ENCODE data around the gene CEP85L. TPM values are rescaled to one million over a fixed set of nuclear protein-coding genes. Genes with fewer than 3 reads are reported as not detected.

The CEP85L gene
- total RNA-seq, 1 donor from 2014 or later, result 10.5 TPM

DNA sequence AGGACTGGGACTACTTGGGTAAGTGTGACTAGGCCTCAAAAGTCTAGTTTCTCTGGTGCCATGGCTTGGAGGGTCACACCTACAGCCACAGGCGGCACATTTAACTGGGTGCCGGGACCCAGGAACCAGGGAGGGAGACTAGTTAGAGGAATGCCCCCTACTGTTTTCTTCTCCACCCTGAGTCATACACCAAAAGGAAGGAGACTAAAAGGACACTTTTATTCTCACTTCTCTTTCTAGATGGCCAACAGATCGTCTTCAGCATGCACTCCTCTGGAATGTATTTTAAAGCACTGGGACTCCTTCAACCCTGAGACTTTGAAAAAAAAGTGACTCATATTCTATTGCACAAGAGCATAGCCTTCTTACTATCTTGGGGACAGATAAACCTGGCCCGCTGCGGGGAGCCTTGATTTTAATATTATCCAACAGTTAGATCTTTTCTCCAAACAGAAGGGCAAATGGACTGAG, 69.9 kb downstream of the CEP85L start:
- H3K9me3 ChIP-seq, result peaks cover 9% of the 10 kb centered on the region
- no peak for DNase-seq
- H3K4me3 ChIP-seq, result no peak overlapping the region
- no peak overlapping the region for H3K27ac ChIP-seq
- no peaks in the 10 kb centered on the region for H3K27me3 ChIP-seq
- no peaks in the 10 kb centered on the region for H3K36me3 ChIP-seq
- intact Hi-C loops (cut with DNase I), result no loop called here
- peak; percentile 47 for ATAC-seq
- no peaks in the 10 kb centered on the region for H3K4me1 ChIP-seq
- TF ChIP-seq, protein P1, sequence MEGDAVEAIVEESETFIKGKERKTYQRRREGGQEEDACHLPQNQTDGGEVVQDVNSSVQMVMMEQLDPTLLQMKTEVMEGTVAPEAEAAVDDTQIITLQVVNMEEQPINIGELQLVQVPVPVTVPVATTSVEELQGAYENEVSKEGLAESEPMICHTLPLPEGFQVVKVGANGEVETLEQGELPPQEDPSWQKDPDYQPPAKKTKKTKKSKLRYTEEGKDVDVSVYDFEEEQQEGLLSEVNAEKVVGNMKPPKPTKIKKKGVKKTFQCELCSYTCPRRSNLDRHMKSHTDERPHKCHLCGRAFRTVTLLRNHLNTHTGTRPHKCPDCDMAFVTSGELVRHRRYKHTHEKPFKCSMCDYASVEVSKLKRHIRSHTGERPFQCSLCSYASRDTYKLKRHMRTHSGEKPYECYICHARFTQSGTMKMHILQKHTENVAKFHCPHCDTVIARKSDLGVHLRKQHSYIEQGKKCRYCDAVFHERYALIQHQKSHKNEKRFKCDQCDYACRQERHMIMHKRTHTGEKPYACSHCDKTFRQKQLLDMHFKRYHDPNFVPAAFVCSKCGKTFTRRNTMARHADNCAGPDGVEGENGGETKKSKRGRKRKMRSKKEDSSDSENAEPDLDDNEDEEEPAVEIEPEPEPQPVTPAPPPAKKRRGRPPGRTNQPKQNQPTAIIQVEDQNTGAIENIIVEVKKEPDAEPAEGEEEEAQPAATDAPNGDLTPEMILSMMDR (IDR thresholded peaks at IDR 0.05), result no peak

DNA sequence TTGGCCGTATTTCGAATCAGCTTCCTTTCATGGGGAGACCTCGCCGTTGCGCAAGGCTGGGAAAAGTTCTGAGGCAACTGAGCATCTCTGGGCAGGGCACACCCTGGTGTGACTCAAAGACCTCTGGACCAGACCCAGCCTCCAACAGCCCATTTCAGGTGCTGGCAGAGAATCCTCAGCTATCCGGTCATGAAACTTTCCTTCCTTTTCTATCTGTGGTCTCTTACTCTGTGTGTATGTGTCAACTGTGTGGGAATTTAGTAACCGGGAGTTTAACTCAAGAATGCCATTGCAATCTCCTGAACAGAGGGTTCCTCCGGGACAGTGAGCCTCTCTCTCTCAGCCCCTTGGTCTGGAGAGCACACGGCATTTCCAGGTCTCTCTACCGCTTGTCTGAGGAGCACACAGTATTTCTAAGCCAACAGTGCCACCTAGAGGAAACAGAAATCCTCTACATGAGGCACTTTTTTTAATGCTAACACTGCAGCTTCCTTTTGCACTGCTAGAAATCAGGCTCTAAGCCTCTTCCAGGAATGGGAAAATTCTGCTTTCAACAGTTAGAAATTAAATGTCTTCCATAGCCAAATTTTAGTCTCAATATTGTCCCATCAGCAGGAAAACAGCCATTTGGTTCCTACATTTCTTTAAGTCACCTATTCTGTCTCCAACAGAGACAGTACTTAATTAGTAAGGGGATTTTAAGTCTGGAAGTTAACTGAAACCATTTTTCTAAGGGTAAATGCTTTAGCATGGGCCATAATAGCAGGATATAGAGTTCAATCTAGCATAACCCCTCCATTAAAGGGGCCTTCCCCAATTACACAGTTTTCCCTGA, 70.6 kb downstream of the CEP85L start:
- no peaks in the 10 kb centered on the region for H3K4me1 ChIP-seq
- H3K9me3 ChIP-seq, result peaks cover 9% of the 10 kb centered on the region
- no peak overlapping the region for H3K4me3 ChIP-seq
- no peaks in the 10 kb centered on the region for H3K36me3 ChIP-seq
- DNase-seq, result no peak
- intact Hi-C loops (cut with DNase I), result no loop called here
- TF ChIP-seq, protein P1 (IDR thresholded peaks at IDR 0.05), result peak; percentile 73
- H3K27me3 ChIP-seq, result no peaks in the 10 kb centered on the region
- peak; percentile 93 for ATAC-seq
- H3K27ac ChIP-seq, result no peak overlapping the region

DNA sequence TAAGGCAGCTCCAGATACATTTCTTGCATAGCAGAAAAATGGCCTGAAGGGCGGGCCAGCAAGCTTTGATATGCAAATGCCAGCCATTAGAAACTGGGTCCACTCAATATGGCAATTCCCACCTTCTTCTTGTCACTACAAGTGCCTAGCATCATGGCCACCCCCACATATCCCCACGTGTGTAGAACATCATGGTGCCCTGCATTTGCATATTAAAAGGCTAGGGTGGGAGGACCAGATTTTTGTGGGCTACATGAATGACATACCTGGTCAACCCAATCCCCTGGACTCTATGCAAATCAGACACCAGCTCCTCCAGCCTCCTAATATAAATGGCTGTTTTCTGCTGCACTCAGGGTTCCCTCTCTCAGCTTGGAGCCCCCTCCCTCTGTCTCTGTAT, 71.6 kb downstream of the CEP85L start:
- intact Hi-C loops (cut with DNase I), result no loop called here
- Histone ChIP-seq H3K9me3 (peaks cover 15% of the 10 kb centered on the region), H3K4me3 (no peak overlapping the region), H3K36me3 (no peaks in the 10 kb centered on the region), H3K27ac (no peak overlapping the region), H3K4me1 (no peaks in the 10 kb centered on the region), H3K27me3 (no peaks in the 10 kb centered on the region)
- ATAC-seq, result no peak
- no peak for DNase-seq
- TF ChIP-seq, protein P1 (IDR thresholded peaks at IDR 0.05), result no peak

DNA sequence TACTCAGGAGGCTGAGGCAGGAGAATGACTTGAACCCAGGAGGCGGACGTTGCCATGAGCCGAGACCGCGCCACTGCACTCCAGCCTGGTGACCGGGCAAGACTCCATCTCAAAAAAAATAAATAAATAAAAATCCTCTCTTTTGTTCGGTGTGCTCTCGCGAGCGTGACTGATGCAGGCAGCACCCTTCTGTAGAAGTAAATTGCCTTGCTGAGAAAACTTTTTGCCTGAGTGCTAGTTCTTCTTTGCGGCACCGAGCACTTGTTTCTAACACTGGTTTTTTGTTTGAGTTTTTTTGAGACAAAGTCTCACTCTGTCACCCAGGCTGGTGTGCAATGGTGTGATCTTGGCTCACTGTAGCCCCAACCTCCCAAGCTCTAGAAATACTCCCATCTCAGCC, 72.8 kb downstream of the CEP85L start:
- H3K27me3 ChIP-seq, result no peaks in the 10 kb centered on the region
- DNase-seq, result no peak
- no peak overlapping the region for H3K27ac ChIP-seq
- H3K4me1 ChIP-seq, result no peaks in the 10 kb centered on the region
- intact Hi-C loops (cut with DNase I), result no loop called here
- TF ChIP-seq, protein P1 (IDR thresholded peaks at IDR 0.05), result no peak
- H3K4me3 ChIP-seq, result no peak overlapping the region
- H3K36me3 ChIP-seq, result no peaks in the 10 kb centered on the region
- peaks cover 25% of the 10 kb centered on the region for H3K9me3 ChIP-seq
- ATAC-seq, result no peak

DNA sequence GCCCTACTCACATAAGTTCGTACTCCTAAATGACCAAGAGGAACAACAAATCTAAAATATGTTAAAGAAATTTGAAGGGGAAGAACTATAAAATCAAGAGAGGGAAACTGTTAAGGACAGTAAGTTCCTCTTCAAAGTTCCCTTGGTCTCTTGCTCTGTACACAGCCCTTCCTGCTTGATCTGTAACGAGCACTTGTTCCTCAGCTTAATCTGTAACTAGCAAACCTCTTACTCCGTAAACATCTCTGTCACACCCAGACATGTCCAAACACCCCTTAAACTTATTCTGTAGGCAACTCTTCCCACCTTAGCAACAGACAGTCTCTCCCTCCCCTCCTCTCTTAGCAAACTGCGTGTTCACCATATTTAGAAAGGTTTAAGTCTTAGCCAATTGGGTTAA, 73.4 kb downstream of the CEP85L start:
- peaks cover 25% of the 10 kb centered on the region for H3K9me3 ChIP-seq

More for the DNA sequence above, 73.4 kb downstream of the CEP85L start:
- TF ChIP-seq, protein P1 (IDR thresholded peaks at IDR 0.05), result no peak
- Histone ChIP-seq H3K4me1 (no peaks in the 10 kb centered on the region), H3K27ac (no peak overlapping the region), H3K27me3 (no peaks in the 10 kb centered on the region), H3K4me3 (no peak overlapping the region), H3K36me3 (no peaks in the 10 kb centered on the region)
- DNase-seq, result no peak
- ATAC-seq, result no peak
- intact Hi-C loops (cut with DNase I), result no loop called here

Data from upper lobe of right lung (tissue), 1 donor.